ENCODE data around the gene KCNMB3. TPM values are rescaled to one million over a fixed set of nuclear protein-coding genes. Genes with fewer than 3 reads are reported as not detected.

The KCNMB3 gene
- total RNA-seq, 4 donors from 2014 or later = 0.26 to 6.2 (median 4.3) TPM

- intact Hi-C loops (cut with DNase I; ENCODE audit: low total_unique reads) = no loop called here
- H3K9me3 ChIP-seq = no peaks in the 10 kb centered on the region
- TF ChIP-seq CTCF (IDR thresholded peaks at IDR 0.05) (no peak), POLR2A (IDR thresholded peaks at IDR 0.05) (no peak)
Observed at GRCh38 chr3:179289295-179289694, 38.4 kb upstream of the KCNMB3 start.

GRCh38 chr3:179288845-179289244 is 37.9 kb upstream of the KCNMB3 start:
- intact Hi-C loops (cut with DNase I; ENCODE audit: low total_unique reads) = no loop called here

More at GRCh38 chr3:179289295-179289694, 38.4 kb upstream of the KCNMB3 start:
- no peak overlapping the region for H3K4me3 ChIP-seq
- H3K36me3 ChIP-seq = no peaks in the 10 kb centered on the region
- no peak for DNase-seq
- H3K27ac ChIP-seq = no peak overlapping the region
- no peaks in the 10 kb centered on the region for H3K27me3 ChIP-seq
- H3K4me1 ChIP-seq = no peaks in the 10 kb centered on the region

GRCh38 chr3:179286331-179286730 is 35.4 kb upstream of the KCNMB3 start:
- Histone ChIP-seq H3K4me1 (no peaks in the 10 kb centered on the region), H3K27ac (no peak overlapping the region), H3K27me3 (no peaks in the 10 kb centered on the region), H3K4me3 (no peak overlapping the region), H3K36me3 (no peaks in the 10 kb centered on the region), H3K9me3 (no peaks in the 10 kb centered on the region)
- TF ChIP-seq POLR2A (IDR thresholded peaks at IDR 0.05) = no peak
- no peak for TF ChIP-seq CTCF (IDR thresholded peaks at IDR 0.05)
- intact Hi-C loops (cut with DNase I; ENCODE audit: low total_unique reads) = no loop called here
- DNase-seq = no peak

More at GRCh38 chr3:179288845-179289244, 37.9 kb upstream of the KCNMB3 start:
- no peak for DNase-seq
- Histone ChIP-seq H3K27me3 (no peaks in the 10 kb centered on the region), H3K9me3 (no peaks in the 10 kb centered on the region), H3K4me3 (no peak overlapping the region), H3K27ac (no peak overlapping the region), H3K4me1 (no peaks in the 10 kb centered on the region), H3K36me3 (no peaks in the 10 kb centered on the region)
- TF ChIP-seq POLR2A (IDR thresholded peaks at IDR 0.05) (no peak), CTCF (IDR thresholded peaks at IDR 0.05) (no peak)

- H3K4me1 ChIP-seq = no peaks in the 10 kb centered on the region
- no peaks in the 10 kb centered on the region for H3K9me3 ChIP-seq
- no peaks in the 10 kb centered on the region for H3K27me3 ChIP-seq
- H3K36me3 ChIP-seq = no peaks in the 10 kb centered on the region
- no peak for DNase-seq
- intact Hi-C loops (cut with DNase I; ENCODE audit: low total_unique reads) = no loop called here
- no peak overlapping the region for H3K4me3 ChIP-seq
- no peak overlapping the region for H3K27ac ChIP-seq
- TF ChIP-seq CTCF (IDR thresholded peaks at IDR 0.05) = no peak
- TF ChIP-seq POLR2A (IDR thresholded peaks at IDR 0.05) = no peak
Observed at GRCh38 chr3:179281825-179282224, 30.9 kb upstream of the KCNMB3 start.

GRCh38 chr3:179279837-179280236 is 28.9 kb upstream of the KCNMB3 start:
- no peak overlapping the region for H3K27ac ChIP-seq
- intact Hi-C loops (cut with DNase I; ENCODE audit: low total_unique reads) = no loop called here
- no peaks in the 10 kb centered on the region for H3K27me3 ChIP-seq
- no peaks in the 10 kb centered on the region for H3K36me3 ChIP-seq
- H3K4me3 ChIP-seq = no peak overlapping the region
- no peak for DNase-seq
- H3K9me3 ChIP-seq = no peaks in the 10 kb centered on the region
- no peaks in the 10 kb centered on the region for H3K4me1 ChIP-seq
- no peak for TF ChIP-seq POLR2A (IDR thresholded peaks at IDR 0.05)
- TF ChIP-seq CTCF (IDR thresholded peaks at IDR 0.05) = no peak
